Mammary epithelial cell (primary cell): Measurements from ENCODE around the gene FILIP1.

Experiments used
- CTCF ChIP-seq, 2 donors: IDR thresholded peaks in 1 of 2; conservative IDR thresholded peaks in 1 of 2; 2 replicates each; pipeline ENCODE4 v1.5.1; 2011 to 2012; ENCODE audit warnings: inconsistent platforms in 2 of 2, low read length in 2 of 2, mild to moderate bottlenecking in 2 of 2, control low read depth in 1 of 2, low read depth in 1 of 2; ENCODE audit not compliant: insufficient read depth in 1 of 2; ENCODE audit errors: extremely low read depth in 1 of 2
- EZH2 ChIP-seq: IDR thresholded peaks from 2 replicates; pipeline ENCODE4 v1.6.1; 2012; ENCODE audit warnings: low read length, inconsistent platforms, borderline replicate concordance

- TF ChIP-seq CTCF (conservative IDR thresholded peaks at IDR 0.05 in 1 of 2, IDR thresholded peaks at IDR 0.05 in 1 of 2; ENCODE audit: extremely low read depth in 1 of 2, insufficient read depth in 1 of 2, low read depth in 1 of 2, low read length in 2 of 2) (no peak), EZH2 (no peak)
Observed at GRCh38 chr6:75285283-75285639, 208.3 kb downstream of the FILIP1 start.
